SU-DHL-6 (cell line): ENCODE measurements around the gene FASTKD1.

ENCODE experiments used
- H2AFZ ChIP-seq: fragments of 200-600 bp; sonication (generic); 2 replicates; pipeline ENCODE4 v1.6.1; 2014; ENCODE audit warnings: low read depth, mild to moderate bottlenecking, moderate library complexity, mixed read lengths, antibody characterized with exemption, low read length; ENCODE audit not compliant: severe bottlenecking
- H3F3A ChIP-seq: fragments of 200-600 bp; shearing (Covaris generic); 2 replicates; pipeline ENCODE4 v1.6.0; 2016; ENCODE audit warnings: antibody characterized with exemption, mild to moderate bottlenecking; ENCODE audit not compliant: insufficient read depth
- H3K27ac ChIP-seq: fragments of 200-600 bp; sonication (generic); 2 replicates; pipeline ENCODE4 v1.5.1; 2016; ENCODE audit warnings: low read depth, mild to moderate bottlenecking, low read length, moderate library complexity, mixed read lengths
- H3K27me3 ChIP-seq: fragments of 200-600 bp; sonication (generic), shearing (Covaris generic); 2 replicates; pipeline ENCODE4 v1.6.0; 2014; ENCODE audit warnings: mild to moderate bottlenecking, low read length
- H3K36me3 ChIP-seq: fragments of 200-600 bp; sonication (generic); 2 replicates; pipeline ENCODE4 v1.6.1; 2014; ENCODE audit warnings: mild to moderate bottlenecking, low read length, mixed read lengths
- H3K4me2 ChIP-seq: fragments of 300-600, 200-600 bp; shearing (Covaris generic), sonication (generic); 2 replicates; pipeline ENCODE4 v1.6.0; 2014; ENCODE audit warnings: low read length, low read depth, mild to moderate bottlenecking; ENCODE audit not compliant: poor library complexity, severe bottlenecking
- H3K4me3 ChIP-seq: fragments of 200-600 bp; sonication (generic); 2 replicates; pipeline ENCODE4 v1.5.1; 2014; ENCODE audit warnings: antibody characterized with exemption, low read length, mild to moderate bottlenecking, mixed read lengths; ENCODE audit not compliant: insufficient read depth, poor library complexity, severe bottlenecking
- H3K79me2 ChIP-seq: fragments of 200-600 bp; sonication (generic); 2 replicates; pipeline ENCODE4 v1.6.1; 2014; ENCODE audit warnings: mild to moderate bottlenecking, low read length, moderate library complexity; ENCODE audit not compliant: insufficient read depth
- H3K9ac ChIP-seq: fragments of 200-600 bp; sonication (generic); 2 replicates; pipeline ENCODE4 v1.7.0; 2014; ENCODE audit warnings: mild to moderate bottlenecking, low read length
- H3K9me2 ChIP-seq: fragments of 200-600 bp; sonication (generic); replicated peaks from 2 replicates; pipeline ENCODE4 v1.6.1; 2014; ENCODE audit warnings: low read length; ENCODE audit not compliant: insufficient read depth
- H3K9me3 ChIP-seq: fragments of 200-600 bp; sonication (generic); 2 replicates; pipeline ENCODE4 v1.6.1; 2014; ENCODE audit warnings: low read length, mixed read lengths; ENCODE audit not compliant: insufficient read depth
- H4K20me1 ChIP-seq: fragments of 200-600 bp; sonication (generic); 2 replicates; pipeline ENCODE4 v1.6.1; 2014; ENCODE audit warnings: low read depth, mild to moderate bottlenecking, antibody characterized with exemption, low read length, moderate library complexity, mixed read lengths
- CTCF ChIP-seq: fragments of 200-600 bp; sonication (generic); IDR thresholded peaks from one replicate; pipeline ENCODE4 v1.5.1; 2017; ENCODE audit warnings: antibody characterized with exemption, mild to moderate bottlenecking, low read length, moderate library complexity; ENCODE audit not compliant: insufficient read depth, poor library complexity, severe bottlenecking
- EZH2phosphoT487 ChIP-seq: fragments of 200-600 bp; sonication (generic), shearing (Covaris generic); conservative IDR thresholded peaks from 2 replicates; pipeline ENCODE4 v1.6.1; 2018; ENCODE audit warnings: mild to moderate bottlenecking, antibody characterized with exemption, low read length, moderate library complexity, mixed read lengths

FASTKD1 gene

GRCh38 chr2:169528271-169528701 is 45.4 kb downstream of the FASTKD1 start:
- TF ChIP-seq EZH2phosphoT487 (no peak), CTCF (peak; percentile 75)
- H3K27me3 ChIP-seq: no peaks in the 10 kb centered on the region
- H2AFZ ChIP-seq: no peak overlapping the region
- H4K20me1 ChIP-seq: no peaks in the 10 kb centered on the region
- H3K4me2 ChIP-seq: no peak overlapping the region
- H3K4me3 ChIP-seq: no peak overlapping the region
- H3K79me2 ChIP-seq: no peaks in the 10 kb centered on the region
- no peaks in the 10 kb centered on the region for H3K9me3 ChIP-seq
- H3K27ac ChIP-seq: no peak overlapping the region
- H3F3A ChIP-seq: no peaks in the 10 kb centered on the region
- no peaks in the 10 kb centered on the region for H3K9me2 ChIP-seq
- H3K9ac ChIP-seq: no peak overlapping the region
- peaks cover 6% of the 10 kb centered on the region; the same call in 1 of the 2 replicates for H3K36me3 ChIP-seq

DNA sequence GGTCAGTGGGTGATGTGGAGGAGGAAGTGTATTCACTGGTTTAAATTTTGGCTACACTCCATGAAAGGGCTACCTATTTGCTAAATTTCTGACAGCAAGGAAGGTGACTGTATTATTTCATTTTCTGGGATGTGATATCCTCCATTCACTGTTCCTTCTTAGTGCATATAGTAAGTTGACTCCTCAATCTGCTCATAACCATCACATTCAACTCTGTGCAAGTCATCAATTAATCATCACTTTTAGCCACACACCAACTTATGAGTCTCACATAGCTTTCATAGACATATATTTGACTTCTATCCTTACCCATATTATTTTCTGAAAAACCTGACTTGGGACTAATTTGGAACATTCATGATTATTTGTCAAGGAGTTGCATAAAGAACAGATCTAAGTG is 47.2 kb downstream of the FASTKD1 start:
- H3K36me3 ChIP-seq: peaks cover 6% of the 10 kb centered on the region; the same call in 1 of the 2 replicates
- H4K20me1 ChIP-seq: no peaks in the 10 kb centered on the region
- H3K9me3 ChIP-seq: no peaks in the 10 kb centered on the region
- no peaks in the 10 kb centered on the region for H3K27me3 ChIP-seq
- no peaks in the 10 kb centered on the region for H3K9me2 ChIP-seq
- TF ChIP-seq EZH2phosphoT487: no peak
- no peak overlapping the region for H3K4me2 ChIP-seq
- H3F3A ChIP-seq: no peaks in the 10 kb centered on the region
- no peak overlapping the region for H2AFZ ChIP-seq
- no peaks in the 10 kb centered on the region for H3K79me2 ChIP-seq
- no peak overlapping the region for H3K9ac ChIP-seq
- no peak overlapping the region for H3K4me3 ChIP-seq
- H3K27ac ChIP-seq: no peak overlapping the region

GRCh38 chr2:169525434-169525833 is 48.2 kb downstream of the FASTKD1 start:
- Histone ChIP-seq H3K27ac (no peak overlapping the region), H4K20me1 (no peaks in the 10 kb centered on the region), H2AFZ (no peak overlapping the region), H3K79me2 (no peaks in the 10 kb centered on the region), H3K27me3 (no peaks in the 10 kb centered on the region), H3F3A (no peaks in the 10 kb centered on the region), H3K9me2 (no peaks in the 10 kb centered on the region), H3K9ac (no peak overlapping the region), H3K36me3 (0 out of 2 replicates have a peak, but pooled peaks cover 2% of the 10 kb centered on the region), H3K9me3 (no peaks in the 10 kb centered on the region), H3K4me2 (no peak overlapping the region), H3K4me3 (no peak overlapping the region)
- TF ChIP-seq CTCF (no peak), EZH2phosphoT487 (no peak)

DNA sequence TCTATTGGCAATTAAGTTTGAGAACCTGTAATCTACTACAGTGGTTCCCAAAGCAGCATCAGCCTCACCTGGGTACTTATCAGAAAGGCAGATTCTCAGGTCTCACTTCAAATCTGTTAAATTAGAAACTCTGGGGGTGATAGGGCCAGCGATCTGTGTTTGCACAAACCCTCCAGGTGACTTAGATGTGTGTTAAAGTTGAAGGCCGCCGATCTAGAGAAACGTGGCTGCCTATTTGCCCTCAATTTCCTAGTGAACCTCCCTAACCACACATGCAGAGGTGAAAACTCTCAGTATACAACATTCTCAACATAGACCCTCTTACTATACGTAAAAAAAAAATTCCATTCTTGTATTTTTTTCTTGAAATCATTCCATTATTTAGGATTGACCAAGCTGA is 50.0 kb downstream of the FASTKD1 start:
- no peaks in the 10 kb centered on the region for H3F3A ChIP-seq
- H3K9ac ChIP-seq: no peak overlapping the region
- H3K27me3 ChIP-seq: no peaks in the 10 kb centered on the region
- H4K20me1 ChIP-seq: no peaks in the 10 kb centered on the region
- H3K36me3 ChIP-seq: no peaks in the 10 kb centered on the region
- no peaks in the 10 kb centered on the region for H3K9me3 ChIP-seq
- no peaks in the 10 kb centered on the region for H3K79me2 ChIP-seq
- no peaks in the 10 kb centered on the region for H3K9me2 ChIP-seq
- H3K4me3 ChIP-seq: no peak overlapping the region
- TF ChIP-seq CTCF: no peak
- no peak for TF ChIP-seq EZH2phosphoT487
- no peak overlapping the region for H3K4me2 ChIP-seq
- no peak overlapping the region for H2AFZ ChIP-seq
- H3K27ac ChIP-seq: no peak overlapping the region
